PC-3 (cell line): ENCODE measurements around the gene CACNB3. TPM values are rescaled to one million over a fixed set of nuclear protein-coding genes. Genes with fewer than 3 reads are reported as not detected.

Experiments used
- ATAC-seq: fragments of 200-7000 bp; cut with Tn5 transposase; 2 replicates; pipeline ENCODE4 v1.9.1; 2020; ENCODE audit warnings: mild to moderate bottlenecking, moderate library complexity
- Bru-seq: library from RNA; stranded (reverse); fragments of 400-500 nt; gene quantifications from one replicate; lab custom pipeline; 2021; lab: Mats Ljungman, UMichigan
- BruChase-seq, 2 experiments: library from RNA; stranded (reverse); fragments of 400-500 nt; gene quantifications; one replicate each; lab custom pipeline; 2021; lab: Mats Ljungman, UMichigan
- BruUV-seq: library from RNA; stranded (reverse); fragments of 400-500 nt; replicated peaks from 2 replicates; lab custom pipeline; 2021; lab: Mats Ljungman, UMichigan
- CTCF ChIA-PET: fragments of 300-600 bp; sonication (Branson Sonifier 250); formaldehyde crosslinking; loops from one replicate; lab custom pipeline; 2022; ENCODE audit warnings: antibody characterized with exemption; lab: Charles Lee
- POLR2A ChIA-PET: fragments of 300-600 bp; sonication (Branson Sonifier 250); formaldehyde crosslinking; loops from one replicate; lab custom pipeline; 2022; ENCODE audit warnings: antibody characterized with exemption; ENCODE audit not compliant: unreplicated experiment; lab: Charles Lee
- DNase-seq: peaks from one replicate; pipeline ENCODE4 v3.0.0-alpha.2; 2015
- H2AFZ ChIP-seq: fragments of 300-600 bp; sonication (generic); 2 replicates; pipeline ENCODE4 v1.6.0; 2016; ENCODE audit warnings: antibody characterized with exemption, low read length
- H3F3A ChIP-seq: fragments of 300-600 bp; sonication (generic); one replicate; pipeline ENCODE4 v1.6.0; 2017; ENCODE audit warnings: antibody characterized with exemption, low read length, control low read depth, mild to moderate bottlenecking; ENCODE audit not compliant: unreplicated experiment
- H3K27ac ChIP-seq: fragments of 300-600 bp; sonication (generic); 2 replicates; pipeline ENCODE4 v1.5.1; 2016; ENCODE audit warnings: mild to moderate bottlenecking, low read length
- H3K27me3 ChIP-seq: fragments of 300-600 bp; sonication (generic); 2 replicates; pipeline ENCODE4 v1.6.1; 2016; ENCODE audit warnings: low read length, mixed read lengths
- H3K36me3 ChIP-seq: fragments of 300-600 bp; sonication (generic); 2 replicates; pipeline ENCODE4 v1.6.1; 2016; ENCODE audit warnings: low read depth, mixed run types, low read length, mixed read lengths
- H3K4me1 ChIP-seq: fragments of 300-600 bp; sonication (generic); 2 replicates; pipeline ENCODE4 v1.5.1; 2016; ENCODE audit warnings: low read length; ENCODE audit not compliant: insufficient read depth
- H3K4me2 ChIP-seq: fragments of 300-600 bp; sonication (generic); 2 replicates; pipeline ENCODE4 v1.6.0; 2016; ENCODE audit warnings: low read length
- H3K4me3 ChIP-seq: fragments of 300-600 bp; sonication (generic); 2 replicates; pipeline ENCODE4 v1.5.1; 2016; ENCODE audit warnings: mild to moderate bottlenecking, low read length, mixed read lengths
- H3K79me2 ChIP-seq: fragments of 300-600 bp; sonication (generic); 2 replicates; pipeline ENCODE4 v1.6.1; 2017; ENCODE audit warnings: low read length, mixed read lengths
- H3K9ac ChIP-seq: fragments of 300-600 bp; sonication (generic); 2 replicates; pipeline ENCODE4 v1.6.0; 2016; ENCODE audit warnings: mild to moderate bottlenecking, low read length
- H3K9me2 ChIP-seq: fragments of 300-600 bp; sonication (generic); replicated peaks from 2 replicates; pipeline ENCODE4 v1.6.1; 2016; ENCODE audit warnings: mixed run types, low read length, mixed read lengths
- H3K9me3 ChIP-seq: fragments of 300-600 bp; sonication (generic); 2 replicates; pipeline ENCODE4 v1.6.1; 2016; ENCODE audit warnings: low read length, mixed read lengths
- H4K20me1 ChIP-seq: fragments of 300-600 bp; sonication (generic); 2 replicates; pipeline ENCODE4 v1.6.1; 2016; ENCODE audit warnings: low read length, mixed read lengths
- EZH2 ChIP-seq: fragments of 300-600 bp; sonication (generic); IDR thresholded peaks from one replicate; pipeline ENCODE4 v1.6.1; 2017; ENCODE audit warnings: antibody characterized with exemption, mild to moderate bottlenecking, low read length; ENCODE audit not compliant: unreplicated experiment
- EZH2phosphoT487 ChIP-seq: fragments of 300-600 bp; sonication (generic); IDR thresholded peaks from 2 replicates; pipeline ENCODE4 v1.6.1; 2018; ENCODE audit warnings: mild to moderate bottlenecking, antibody characterized with exemption, low read length, borderline replicate concordance
- intact Hi-C: fragments of 100-400 bp; cut with micrococcal nuclease; formaldehyde crosslinking; loops from 2 replicates; pipeline ENCODE4 v1.9.0; 2023
- long read RNA-seq: library from polyadenylated mRNA; unstranded; transcript quantifications from one replicate; pipeline ENCODE4 v2.0.0, GENCODE V29; 2021; ENCODE audit not compliant: unreplicated experiment
- total RNA-seq: library from RNA; depleted of rRNA; stranded (reverse); fragments of >200 nt; gene quantifications from 2 replicates; pipeline ENCODE4 v1.2.3, GENCODE V29; 2014; rRNA removed
- TF ChIP-seq, protein P1 (sequence below): fragments of 300-600 bp; sonication (generic); conservative IDR thresholded peaks from 2 replicates; pipeline ENCODE4 v1.5.1; 2017; ENCODE audit warnings: antibody characterized with exemption, low read depth, mild to moderate bottlenecking, low read length

CACNB3 gene
- 21.4 and 32.9 TPM in 2 replicates for total RNA-seq
- Bru-seq, nascent RNA = percentile 50 among the genes with signal in this experiment
- percentile 56 among the genes with signal in this experiment for BruChase-seq, experiment 1, labeled RNA remaining after a 6-hour chase
- percentile 48 among the genes with signal in this experiment for BruChase-seq, experiment 2, labeled RNA remaining after a 2-hour chase
- long read RNA-seq, partial matches to known transcripts = 14 of 35 reads
- long read RNA-seq, other reads (novel, unspliced or antisense) = 19 of 35 reads

DNA sequence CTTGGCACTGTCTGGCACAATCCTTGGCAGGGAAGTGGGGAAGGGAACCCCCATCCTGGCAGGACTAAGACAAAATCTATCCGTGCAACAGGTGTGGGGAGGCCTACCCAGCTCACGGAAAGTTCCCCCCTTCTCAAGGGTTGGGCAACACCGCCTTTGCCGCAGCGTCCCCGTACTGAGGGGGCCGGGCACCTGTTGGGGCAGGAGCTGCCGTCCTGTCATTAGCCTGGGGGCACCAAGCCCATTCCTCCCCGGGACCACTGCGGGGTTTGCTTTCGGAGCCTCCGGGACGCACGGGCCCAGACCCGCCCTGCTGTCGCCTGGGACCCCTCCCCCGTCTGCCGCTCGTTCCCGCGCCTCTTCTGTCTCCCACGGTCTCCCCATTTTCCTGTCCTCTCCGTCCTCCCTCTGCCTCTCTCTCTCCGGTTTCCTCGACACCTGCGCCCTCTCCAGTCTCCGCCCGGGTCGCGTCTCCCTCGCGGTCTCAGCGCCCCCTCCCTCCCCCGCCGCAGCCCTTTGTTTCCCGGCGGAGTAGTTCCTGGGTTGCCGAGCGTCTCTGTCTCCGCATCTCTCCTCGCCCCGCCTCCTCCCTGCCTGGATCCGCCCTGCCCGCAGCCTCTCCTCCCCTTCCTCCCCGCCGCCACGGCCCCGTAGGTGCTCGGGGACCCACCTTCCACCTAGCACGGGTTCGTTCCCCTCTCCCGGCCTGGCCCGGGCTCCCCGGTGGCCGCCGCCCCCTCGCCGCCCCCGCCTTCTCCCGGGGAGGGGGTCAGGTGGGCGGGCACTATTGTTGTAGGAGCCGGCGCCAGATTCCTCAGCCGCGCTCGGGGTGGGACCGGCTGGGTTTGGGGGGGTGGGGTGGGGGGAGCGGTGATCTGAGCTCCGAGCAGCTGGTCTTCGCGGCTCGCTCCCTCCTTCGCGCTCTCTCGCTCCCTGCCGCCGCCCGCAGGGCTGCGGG, at the start of gene CACNB3:
Gene CACNB3, plus strand, starts transcription at position 624 of the 958 bp plus-strand sequence. CDS start 434 bp downstream, outside the sequence.
- Histone ChIP-seq H3K9me2 (no peaks in the 10 kb centered on the region), H3K27me3 (no peaks in the 10 kb centered on the region), H3K9me3 (no peaks in the 10 kb centered on the region), H3K9ac (peak within 1 kb of the TSS; percentile 32), H4K20me1 (no peaks in the 10 kb centered on the region), H3K4me3 (peak within 1 kb of the TSS; percentile 86), H3K4me1 (peaks cover 25% of the 10 kb centered on the region), H3K4me2 (peak within 1 kb of the TSS; percentile 95), H3K27ac (no peak within 1 kb of the TSS), H3F3A (no peaks in the 10 kb centered on the region), H2AFZ (peak within 1 kb of the TSS; percentile 98), H3K79me2 (no peaks in the 10 kb centered on the region), H3K36me3 (no peaks in the 10 kb centered on the region)
- ATAC-seq (peak; percentile 38), DNase-seq (peak; percentile 51)
- CTCF ChIA-PET = interaction anchor here (0.6 kb wide), 1 partner anchor 65 kb away, joined by 10 read pairs; no protein-coding TSS in a partner anchor
- no peak for TF ChIP-seq EZH2
- TF ChIP-seq, protein P1, sequence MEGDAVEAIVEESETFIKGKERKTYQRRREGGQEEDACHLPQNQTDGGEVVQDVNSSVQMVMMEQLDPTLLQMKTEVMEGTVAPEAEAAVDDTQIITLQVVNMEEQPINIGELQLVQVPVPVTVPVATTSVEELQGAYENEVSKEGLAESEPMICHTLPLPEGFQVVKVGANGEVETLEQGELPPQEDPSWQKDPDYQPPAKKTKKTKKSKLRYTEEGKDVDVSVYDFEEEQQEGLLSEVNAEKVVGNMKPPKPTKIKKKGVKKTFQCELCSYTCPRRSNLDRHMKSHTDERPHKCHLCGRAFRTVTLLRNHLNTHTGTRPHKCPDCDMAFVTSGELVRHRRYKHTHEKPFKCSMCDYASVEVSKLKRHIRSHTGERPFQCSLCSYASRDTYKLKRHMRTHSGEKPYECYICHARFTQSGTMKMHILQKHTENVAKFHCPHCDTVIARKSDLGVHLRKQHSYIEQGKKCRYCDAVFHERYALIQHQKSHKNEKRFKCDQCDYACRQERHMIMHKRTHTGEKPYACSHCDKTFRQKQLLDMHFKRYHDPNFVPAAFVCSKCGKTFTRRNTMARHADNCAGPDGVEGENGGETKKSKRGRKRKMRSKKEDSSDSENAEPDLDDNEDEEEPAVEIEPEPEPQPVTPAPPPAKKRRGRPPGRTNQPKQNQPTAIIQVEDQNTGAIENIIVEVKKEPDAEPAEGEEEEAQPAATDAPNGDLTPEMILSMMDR = no peak
- TF ChIP-seq EZH2phosphoT487 = no peak
- POLR2A ChIA-PET = no interaction called here
- no TSS peak for BruUV-seq
- intact Hi-C loops = no loop called here

DNA sequence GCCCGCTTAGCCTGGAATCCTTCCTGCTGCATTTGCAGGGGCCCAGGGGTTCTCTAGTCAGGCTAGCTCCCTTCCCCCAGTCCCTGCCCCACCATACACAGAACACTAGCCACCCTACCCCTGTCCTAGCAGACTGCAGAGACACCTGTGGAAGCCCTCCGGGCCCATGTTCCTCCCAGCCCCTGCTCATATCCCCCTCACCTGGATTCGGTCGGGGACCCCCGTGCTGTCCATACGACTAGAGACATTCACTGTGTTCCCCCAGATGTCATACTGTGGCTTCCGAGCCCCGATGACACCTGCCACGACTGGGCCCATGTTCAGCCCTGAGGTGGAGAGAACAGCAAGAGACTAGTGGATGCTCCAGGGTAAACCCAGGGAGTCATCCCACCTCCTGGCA, 49.6 kb upstream of the CACNB3 start:
- no peaks in the 10 kb centered on the region for H3K79me2 ChIP-seq
- H3K36me3 ChIP-seq = peaks cover 29% of the 10 kb centered on the region; the same call in 1 of the 2 replicates
- TF ChIP-seq EZH2 (no peak), EZH2phosphoT487 (no peak)
- TF ChIP-seq, protein P1 = no peak
- no peak overlapping the region for H3K4me2 ChIP-seq
- POLR2A ChIA-PET = interaction anchor here (0.6 kb wide), 1 partner anchor 83 kb away, joined by 6 read pairs; the partner anchor contains the start of gene DDX23
- no peak overlapping the region for H2AFZ ChIP-seq
- intact Hi-C loops = no loop called here
- CTCF ChIA-PET = no interaction called here
- no peaks in the 10 kb centered on the region for H4K20me1 ChIP-seq
- ATAC-seq = no peak
- DNase-seq = no peak
- H3K27me3 ChIP-seq = no peaks in the 10 kb centered on the region
- H3K9ac ChIP-seq = no peak overlapping the region
- H3K9me3 ChIP-seq = no peaks in the 10 kb centered on the region
- no TSS peak for BruUV-seq
- H3K27ac ChIP-seq = no peak overlapping the region
- no peak overlapping the region for H3K4me3 ChIP-seq
- H3K9me2 ChIP-seq = no peaks in the 10 kb centered on the region
- peaks cover 9% of the 10 kb centered on the region; the same call in 1 of the 2 replicates for H3K4me1 ChIP-seq
- H3F3A ChIP-seq = no peaks in the 10 kb centered on the region
